Hindlimb muscle (tissue), 1 donor: ENCODE measurements around the gene KLRC3. TPM values are rescaled to one million over a fixed set of nuclear protein-coding genes. Genes with fewer than 3 reads are reported as not detected.
"Not testable (repeated sequence)": the region's sequence is repeated elsewhere in the genome, so short reads cannot be mapped to it uniquely, and the experiment has no call there.

Experiments
- DNase-seq: peaks from one replicate; pipeline ENCODE4 v3.0.0-alpha.2; 2013
- polyA plus RNA-seq: library from polyadenylated mRNA; unstranded; fragments of 120-200 nt; gene quantifications from one replicate; pipeline ENCODE4 v1.2.1, GENCODE V29; 2013; ENCODE audit not compliant: insufficient read length

Gene KLRC3
- polyA plus RNA-seq, 1 donor: not detected

- DNase-seq: no peak
Observed at GRCh38 chr12:10368206-10369171, 51.9 kb downstream of the KLRC3 start.

DNA sequence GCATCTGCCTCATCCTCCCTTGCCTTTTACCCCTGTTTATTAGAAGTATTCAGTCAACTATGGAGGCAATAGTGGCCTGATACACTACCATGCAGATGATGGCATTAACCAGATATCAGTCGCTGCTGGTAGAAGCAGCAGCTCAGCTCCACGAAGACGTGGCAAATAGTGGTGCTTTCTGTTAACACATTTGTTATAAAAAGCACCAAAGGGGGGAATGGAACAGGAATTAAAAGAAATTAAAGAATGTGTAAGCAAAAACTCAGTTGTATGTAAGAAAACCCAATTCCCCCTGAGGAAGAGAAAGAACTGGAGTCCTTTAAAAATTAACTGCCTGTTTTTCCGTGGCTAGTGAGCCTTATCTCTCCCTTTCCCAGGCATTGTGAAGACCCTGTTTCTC is 52.7 kb downstream of the KLRC3 start:
- not testable (repeated sequence) for DNase-seq

DNA sequence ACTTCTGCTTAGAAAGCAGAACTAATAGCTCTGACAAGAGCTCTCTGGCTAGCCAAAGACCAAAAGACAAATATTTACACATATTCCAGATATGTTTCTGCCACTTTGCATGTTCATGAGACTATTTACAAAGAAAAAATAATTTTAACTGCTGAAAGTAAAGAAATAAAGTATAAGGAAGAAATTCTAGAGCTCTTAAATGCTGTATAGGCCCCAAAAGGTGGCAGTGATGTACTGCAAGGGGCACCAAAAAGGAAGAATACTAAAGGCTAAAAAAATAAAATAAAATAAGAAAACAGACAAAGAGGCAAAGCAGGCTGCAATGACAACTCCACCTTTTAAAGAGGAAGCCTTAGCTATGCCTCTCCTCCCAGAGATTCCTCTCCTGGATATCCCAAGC is 53.5 kb downstream of the KLRC3 start:
- no peak for DNase-seq

DNA sequence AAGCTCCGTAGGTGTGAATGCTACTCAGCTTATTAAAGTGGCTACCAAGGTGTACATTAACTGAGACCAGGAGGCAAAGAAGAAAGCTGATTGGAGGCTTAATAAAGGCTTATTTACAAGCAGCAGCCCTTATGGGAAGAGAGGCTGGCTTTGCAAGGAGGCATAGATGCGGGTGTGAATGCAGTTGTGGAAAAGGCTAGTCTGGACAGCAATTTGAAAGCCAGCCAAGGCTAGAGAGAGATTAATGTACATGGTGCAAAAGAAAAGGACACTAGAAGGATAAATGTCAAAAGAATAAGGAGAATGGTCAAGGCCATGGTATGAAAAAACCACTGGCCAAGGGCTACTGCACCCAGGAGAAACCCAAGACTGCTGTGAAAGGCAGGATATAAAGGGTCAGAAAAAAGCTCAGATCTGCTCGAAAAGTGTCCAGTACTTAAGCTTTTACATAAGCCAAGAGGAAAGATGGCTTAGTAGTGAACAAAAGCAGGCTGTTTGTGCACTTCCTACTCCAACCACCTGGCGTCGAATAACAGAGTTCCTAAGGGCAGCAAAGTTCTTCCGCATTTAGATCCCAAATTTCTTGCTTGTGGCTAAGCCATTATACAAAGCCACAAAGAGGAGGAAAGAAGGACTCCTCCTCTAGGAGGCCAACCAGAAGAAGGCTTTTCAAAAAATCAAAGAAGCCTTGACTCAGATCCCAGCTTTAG is 54.5 kb downstream of the KLRC3 start:
- no peak for DNase-seq

- DNase-seq: peak; percentile 86
Observed at GRCh38 chr12:10364815-10365622, 55.4 kb downstream of the KLRC3 start.

DNA sequence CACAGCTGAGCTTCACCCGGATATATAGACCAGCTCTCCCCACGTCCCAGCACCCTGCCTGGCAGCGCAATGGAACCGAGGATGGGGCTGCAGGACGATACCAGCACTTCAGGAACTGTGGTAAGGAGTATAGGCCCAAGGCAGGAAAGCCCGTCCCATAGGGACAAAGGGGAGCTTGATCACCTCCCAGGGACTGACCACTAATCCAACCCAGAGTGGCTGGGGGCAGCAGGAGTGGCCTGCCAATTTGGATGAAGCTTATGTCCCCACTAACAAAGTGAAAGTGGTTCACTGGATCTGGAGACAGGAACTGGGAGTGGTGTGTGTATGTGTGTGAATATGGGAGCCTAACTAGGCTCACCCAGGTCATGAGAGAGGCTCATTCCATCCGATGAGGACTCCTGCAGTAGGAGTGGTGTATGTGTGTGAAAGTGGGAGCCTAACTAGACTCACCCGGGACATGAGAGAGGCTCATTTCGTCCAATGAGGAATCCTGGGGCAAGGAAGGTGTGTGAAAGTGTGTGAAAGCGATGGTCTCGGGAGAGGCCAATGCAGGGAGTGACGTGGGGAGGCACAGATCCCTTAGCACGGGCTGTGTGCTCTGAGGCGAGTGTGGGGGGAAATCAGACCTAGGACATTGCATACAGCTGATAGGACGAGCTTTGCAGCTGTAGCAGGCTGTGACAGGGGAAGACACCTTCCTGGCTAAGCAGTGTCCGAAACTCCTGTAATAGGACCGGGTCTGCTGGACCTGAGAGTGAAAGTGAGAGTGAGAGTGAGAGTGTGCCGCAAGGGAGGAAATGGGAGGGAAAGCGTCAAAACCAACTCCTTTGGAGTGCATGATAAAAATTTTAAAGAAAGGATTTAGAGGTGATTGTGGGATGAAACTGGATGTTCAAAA is 56.2 kb downstream of the KLRC3 start:
- peak; percentile 71 for DNase-seq

GRCh38 chr12:10363658-10363913 is 56.8 kb downstream of the KLRC3 start:
- DNase-seq: no peak

- no peak for DNase-seq
Observed at GRCh38 chr12:10362828-10363657, 57.4 kb downstream of the KLRC3 start.

DNA sequence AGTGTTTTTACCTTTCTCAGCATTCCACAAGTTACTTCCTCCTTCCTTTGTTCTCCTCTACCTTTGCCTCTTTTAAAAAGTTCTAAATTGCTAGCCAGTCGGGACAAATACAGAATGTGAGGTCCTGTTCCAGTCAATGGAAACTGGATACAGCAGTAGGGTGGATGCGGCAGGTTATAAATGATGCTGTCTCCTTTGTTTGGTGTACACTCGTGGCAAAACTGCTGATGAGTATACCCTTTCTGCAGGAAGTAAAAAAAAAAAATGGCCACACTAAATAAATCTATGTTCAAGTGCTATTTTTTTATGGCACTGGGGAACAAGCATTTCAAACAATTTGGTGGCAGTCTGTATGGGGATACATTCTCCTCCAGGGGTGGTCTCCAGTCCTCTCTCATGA is 58.1 kb downstream of the KLRC3 start:
- DNase-seq: no peak

Other genes with a start within 250 kb of the KLRC3 start
- gene OLR1, start 248.5 kb downstream of the KLRC3 start, polyA plus RNA-seq: 2.3 TPM
- gene TMEM52B, start 241.6 kb downstream of the KLRC3 start, polyA plus RNA-seq: 0.23 TPM
- gene GABARAPL1, start 207.7 kb downstream of the KLRC3 start, polyA plus RNA-seq: 21.2 TPM
- 0.59 TPM for gene KLRD1, start 112.7 kb downstream of the KLRC3 start, polyA plus RNA-seq
- 0.48 TPM for gene KLRK1, start 30.6 kb downstream of the KLRC3 start, polyA plus RNA-seq
- gene KLRC4, start 10.8 kb downstream of the KLRC3 start, polyA plus RNA-seq: not detected
- gene KLRC2, start 15.4 kb upstream of the KLRC3 start, polyA plus RNA-seq: not detected
- 0.30 TPM for gene KLRC1, start 32.8 kb upstream of the KLRC3 start, polyA plus RNA-seq
- 0.71 TPM for gene EIF2S3B, start 85.3 kb upstream of the KLRC3 start, polyA plus RNA-seq
- 16.5 TPM for gene MAGOHB, start 193.0 kb upstream of the KLRC3 start, polyA plus RNA-seq